BE2C (cell line): ENCODE data around the gene FGF14.

Experiments
- DNase-seq: peaks from one replicate; pipeline ENCODE4 v3.0.0-alpha.2; 2020
- H3K27me3 ChIP-seq: fragments of 250-450 bp; sonication (Bioruptor Pico); 2 replicates; pipeline ENCODE4 v1.5.1; 2020; ENCODE audit warnings: mild to moderate bottlenecking
- H3K36me3 ChIP-seq: fragments of 250-450 bp; sonication (Bioruptor Pico); 2 replicates; pipeline ENCODE4 v1.5.1; 2020; ENCODE audit warnings: mild to moderate bottlenecking
- H3K4me1 ChIP-seq: fragments of 250-450 bp; sonication (Bioruptor Pico); 2 replicates; pipeline ENCODE4 v1.5.1; 2020
- H3K4me3 ChIP-seq: 2 replicates; pipeline ENCODE4 v1.5.1; 2011; ENCODE audit warnings: low read depth, low read length
- H3K9me3 ChIP-seq: fragments of 250-450 bp; sonication (Bioruptor Pico); 2 replicates; pipeline ENCODE4 v1.5.1; 2020
- CTCF ChIP-seq: IDR thresholded peaks from 2 replicates; pipeline ENCODE4 v1.5.1; 2012; ENCODE audit warnings: mild to moderate bottlenecking, low read depth, low read length

FGF14 gene

GRCh38 chr13:102035969-102036368, 365.9 kb downstream of the FGF14 start:
- no peaks in the 10 kb centered on the region for H3K9me3 ChIP-seq
- TF ChIP-seq CTCF = no peak
- DNase-seq = no peak
- no peaks in the 10 kb centered on the region for H3K36me3 ChIP-seq
- no peaks in the 10 kb centered on the region for H3K27me3 ChIP-seq
- peaks cover 15% of the 10 kb centered on the region for H3K4me1 ChIP-seq
- H3K4me3 ChIP-seq = no peak overlapping the region

GRCh38 chr13:102033857-102034331, 368.0 kb downstream of the FGF14 start:
- H3K36me3 ChIP-seq = no peaks in the 10 kb centered on the region
- no peaks in the 10 kb centered on the region for H3K27me3 ChIP-seq
- peak; percentile 26 for DNase-seq
- TF ChIP-seq CTCF = no peak
- peaks cover 4% of the 10 kb centered on the region for H3K4me1 ChIP-seq
- no peak overlapping the region for H3K4me3 ChIP-seq
- H3K9me3 ChIP-seq = no peaks in the 10 kb centered on the region

- no peak for DNase-seq
- Histone ChIP-seq H3K4me3 (no peak overlapping the region), H3K9me3 (no peaks in the 10 kb centered on the region), H3K4me1 (peaks cover 5% of the 10 kb centered on the region), H3K27me3 (no peaks in the 10 kb centered on the region), H3K36me3 (no peaks in the 10 kb centered on the region)
- no peak for TF ChIP-seq CTCF
Measured at GRCh38 chr13:102033386-102033785, 368.5 kb downstream of the FGF14 start.

GRCh38 chr13:102028868-102029267, 373.0 kb downstream of the FGF14 start:
- Histone ChIP-seq H3K4me3 (no peak overlapping the region), H3K4me1 (peaks cover 3% of the 10 kb centered on the region; the same call in 1 of the 2 replicates), H3K27me3 (no peaks in the 10 kb centered on the region), H3K36me3 (no peaks in the 10 kb centered on the region; the same call in 1 of the 2 replicates), H3K9me3 (no peaks in the 10 kb centered on the region)
- no peak for TF ChIP-seq CTCF
- no peak for DNase-seq

GRCh38 chr13:102028206-102028605, 373.6 kb downstream of the FGF14 start:
- TF ChIP-seq CTCF = no peak

GRCh38 chr13:102021777-102022176, 380.1 kb downstream of the FGF14 start:
- H3K36me3 ChIP-seq = no peaks in the 10 kb centered on the region; the same call in 1 of the 2 replicates
- no peak overlapping the region for H3K4me3 ChIP-seq
- DNase-seq = no peak
- no peaks in the 10 kb centered on the region for H3K27me3 ChIP-seq
- TF ChIP-seq CTCF = no peak
- peaks cover 2% of the 10 kb centered on the region; the same call in 1 of the 2 replicates for H3K9me3 ChIP-seq
- H3K4me1 ChIP-seq = no peaks in the 10 kb centered on the region

More at GRCh38 chr13:102028206-102028605, 373.6 kb downstream of the FGF14 start:
- Histone ChIP-seq H3K36me3 (no peaks in the 10 kb centered on the region; the same call in 1 of the 2 replicates), H3K9me3 (no peaks in the 10 kb centered on the region), H3K4me1 (peaks cover 3% of the 10 kb centered on the region; the same call in 1 of the 2 replicates), H3K27me3 (no peaks in the 10 kb centered on the region), H3K4me3 (no peak overlapping the region)
- no peak for DNase-seq
